Psoas muscle (tissue), 8 donors: Measurements from ENCODE around the gene MGAT3. TPM values are rescaled to one million over a fixed set of nuclear protein-coding genes. Genes with fewer than 3 reads are reported as not detected.

Source experiments
- ATAC-seq, 4 donors: fragments of 200-7000 bp; cut with Tn5 transposase; one replicate each; pipeline ENCODE4 v1.9.1; 2020; ENCODE audit warnings: moderate library complexity in 3 of 4, mild to moderate bottlenecking in 2 of 4
- DNase-seq, 2 donors: peaks; one replicate each; pipeline ENCODE4 v3.0.0-alpha.2; 2020
- H3K27ac ChIP-seq: fragments of 200-600 bp; one replicate; pipeline ENCODE4 v1.8.0; 2022
- H3K27me3 ChIP-seq, 3 donors: fragments of 200-600 bp in 1 of 3; one replicate each; pipeline versions ENCODE4 v1.6.1 to v1.8.0; 2013 to 2022; ENCODE audit warnings: low read length in 2 of 3, mild to moderate bottlenecking in 2 of 3, moderate library complexity in 1 of 3; ENCODE audit not compliant: insufficient read depth in 3 of 3
- H3K36me3 ChIP-seq, 2 donors: fragments of 200-600 bp in 1 of 2; one replicate each; pipeline versions ENCODE4 v1.6.1 to v1.8.0; 2013 to 2022; ENCODE audit warnings: low read depth in 1 of 2, mild to moderate bottlenecking in 1 of 2, moderate library complexity in 1 of 2; ENCODE audit not compliant: insufficient read depth in 1 of 2
- H3K4me1 ChIP-seq: fragments of 200-600 bp; one replicate; pipeline ENCODE4 v1.8.0; 2022
- H3K4me3 ChIP-seq: fragments of 200-600 bp; one replicate; pipeline ENCODE4 v1.8.0; 2022; ENCODE audit warnings: mild to moderate bottlenecking
- H3K9me3 ChIP-seq: fragments of 200-600 bp; one replicate; pipeline ENCODE4 v1.8.0; 2022
- WGBS, 3 donors: extraction: QIAGEN DNeasy Blood & Tissue Kit; methylation state at CpG; one replicate each; pipeline versions ENCODE4 v1.1.6 to v1.1.7; 2013; 5-methylcytosine and 5-hydroxymethylcytosine counted together
- intact Hi-C, 2 donors: fragments of 100-400 bp; cut with DNase I; formaldehyde crosslinking; loops; one replicate each; pipeline versions ENCODE4 v1.11.0 to v1.14.2; 2022
- polyA plus RNA-seq, 3 donors: library from polyadenylated mRNA; stranded (reverse); fragments of 200-250 nt; gene quantifications; one replicate each; pipeline ENCODE4 v1.2.3, GENCODE V29; 2013
- total RNA-seq, 4 donors: library from RNA; stranded (reverse); fragmentation: NEBNext Ultra II Directional in 2 of 4; extraction: Animal tissue kit (Norgen Biotek cat#: 25700) in 2 of 4; gene quantifications; one replicate each; pipeline versions ENCODE4 v1.2.1 to v1.2.4, GENCODE V29; 2021 to 2023
- TF ChIP-seq, protein P1 (sequence below): fragments of 200-600 bp; IDR thresholded peaks from one replicate; pipeline ENCODE4 v1.8.0; 2022; ENCODE audit warnings: antibody characterized with exemption
- donor health status: healthy with polysubstance abuse.
- donor health status: DM: no; HTN: no; CAD: no; lungs with moderate emphysema.
- donor health status: Bipolar disorder and iron deficiency.
- donor health status: healthy.
- donor health status: DM: yes; HTN: yes; CAD: no.
- donor health status: DM: no; HTN: no; CAD: no.
- donor health status: DM: no; HTN: no; CAD: no.
- donor health status: DM: yes; HTN: yes; CAD: no.

MGAT3 gene
- total and polyA plus RNA-seq, 7 donors = 0.53 to 2.2 (median 1.4) TPM

DNA sequence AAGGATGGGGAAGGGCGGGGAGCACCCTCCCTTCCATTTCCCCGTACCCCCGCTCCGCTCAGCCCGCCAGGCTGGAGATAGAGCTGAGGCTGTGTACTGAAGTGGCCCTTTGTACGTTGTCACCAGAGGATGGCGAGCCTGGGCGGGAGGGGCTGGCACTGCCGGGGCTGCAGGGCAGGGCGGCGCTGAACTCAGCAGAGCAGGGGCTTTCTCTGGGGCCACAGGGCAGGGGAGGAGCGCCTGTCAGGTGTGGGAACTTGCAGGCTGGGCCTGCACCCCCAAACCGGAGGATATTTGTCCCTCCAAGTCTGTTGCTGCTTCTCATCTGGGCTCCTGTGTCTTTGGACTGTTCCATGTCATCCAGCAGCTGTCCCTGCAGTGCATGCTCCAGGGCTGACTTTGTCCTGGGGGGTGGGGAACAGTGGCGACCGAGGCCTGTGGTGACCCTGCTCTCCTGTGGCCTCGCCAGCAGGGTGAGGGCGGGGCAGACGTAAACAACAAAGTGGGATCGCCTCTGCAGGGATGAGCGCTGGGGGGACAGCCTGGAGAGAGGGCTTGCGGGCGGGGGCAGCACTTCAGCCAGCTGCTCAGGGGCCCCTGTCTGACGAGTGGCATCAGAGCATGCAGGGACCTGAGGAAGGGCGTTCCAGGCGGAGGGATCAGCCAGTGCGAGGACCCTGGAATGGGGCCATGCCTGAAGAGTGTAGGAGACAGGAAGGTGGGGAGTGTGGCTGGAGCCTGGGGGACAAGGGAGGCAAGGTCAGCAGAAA, 13.1 kb downstream of the MGAT3 start:
- ATAC-seq = no peak
- Histone ChIP-seq H3K36me3 (no peaks in the 10 kb centered on the region), H3K4me1 (no peaks in the 10 kb centered on the region), H3K9me3 (no peaks in the 10 kb centered on the region), H3K27ac (no peak overlapping the region), H3K4me3 (no peak overlapping the region), H3K27me3 (no peaks in the 10 kb centered on the region)
- 53 to 58% (median 56%) methylated on average over 26 of the region's 26 CpGs for WGBS, 3 donors
- intact Hi-C loops = no loop called here
- TF ChIP-seq, protein P1, sequence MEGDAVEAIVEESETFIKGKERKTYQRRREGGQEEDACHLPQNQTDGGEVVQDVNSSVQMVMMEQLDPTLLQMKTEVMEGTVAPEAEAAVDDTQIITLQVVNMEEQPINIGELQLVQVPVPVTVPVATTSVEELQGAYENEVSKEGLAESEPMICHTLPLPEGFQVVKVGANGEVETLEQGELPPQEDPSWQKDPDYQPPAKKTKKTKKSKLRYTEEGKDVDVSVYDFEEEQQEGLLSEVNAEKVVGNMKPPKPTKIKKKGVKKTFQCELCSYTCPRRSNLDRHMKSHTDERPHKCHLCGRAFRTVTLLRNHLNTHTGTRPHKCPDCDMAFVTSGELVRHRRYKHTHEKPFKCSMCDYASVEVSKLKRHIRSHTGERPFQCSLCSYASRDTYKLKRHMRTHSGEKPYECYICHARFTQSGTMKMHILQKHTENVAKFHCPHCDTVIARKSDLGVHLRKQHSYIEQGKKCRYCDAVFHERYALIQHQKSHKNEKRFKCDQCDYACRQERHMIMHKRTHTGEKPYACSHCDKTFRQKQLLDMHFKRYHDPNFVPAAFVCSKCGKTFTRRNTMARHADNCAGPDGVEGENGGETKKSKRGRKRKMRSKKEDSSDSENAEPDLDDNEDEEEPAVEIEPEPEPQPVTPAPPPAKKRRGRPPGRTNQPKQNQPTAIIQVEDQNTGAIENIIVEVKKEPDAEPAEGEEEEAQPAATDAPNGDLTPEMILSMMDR = no peak
- DNase-seq = no peak

DNA sequence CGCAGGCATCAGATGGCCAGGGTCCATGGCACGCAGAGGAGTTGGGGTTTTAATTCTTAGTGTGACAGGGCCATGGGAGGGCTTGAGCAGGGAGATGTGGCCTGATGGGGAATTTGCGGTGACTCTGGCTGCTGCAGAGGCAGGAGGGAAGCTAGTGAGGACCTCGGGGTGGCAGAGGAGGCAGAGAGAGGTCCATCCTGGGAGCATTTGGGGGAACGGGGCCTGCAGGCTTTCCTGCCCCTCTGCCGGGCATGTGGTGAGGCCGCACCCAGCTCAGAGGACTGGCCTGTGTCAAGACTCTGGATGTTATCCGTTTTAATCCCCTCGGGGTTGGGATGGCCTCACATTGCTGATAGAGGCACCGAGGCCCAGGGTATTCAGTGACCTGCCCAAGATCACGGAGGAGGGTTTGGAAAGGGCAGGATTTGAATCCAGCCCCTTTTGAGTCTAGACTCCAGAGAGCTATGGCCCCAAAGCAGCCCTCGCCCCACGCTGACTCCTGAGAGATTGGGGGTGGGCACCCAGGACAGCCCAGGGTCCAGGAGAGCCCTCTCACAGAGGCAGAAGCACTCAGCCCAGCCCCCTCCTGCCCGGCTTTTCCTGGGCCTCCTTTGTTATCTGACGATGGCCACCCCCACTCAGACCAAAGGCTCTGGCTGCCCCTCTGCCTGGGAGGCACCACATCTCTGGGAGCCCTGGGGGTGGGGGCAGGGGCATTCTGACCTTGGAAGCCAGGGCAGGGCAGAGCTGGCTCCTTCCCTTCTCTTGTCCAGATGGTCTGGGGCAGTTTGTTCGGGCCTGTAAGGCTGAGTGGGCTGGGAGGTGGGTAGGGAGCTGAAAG, 13.9 kb downstream of the MGAT3 start:
- DNase-seq (no peak), ATAC-seq (no peak)
- Histone ChIP-seq H3K4me1 (no peaks in the 10 kb centered on the region), H3K9me3 (no peaks in the 10 kb centered on the region), H3K4me3 (no peak overlapping the region), H3K27ac (peak overlapping the region; percentile 30), H3K36me3 (no peaks in the 10 kb centered on the region), H3K27me3 (no peaks in the 10 kb centered on the region)
- TF ChIP-seq, protein P1 = no peak
- intact Hi-C loops = no loop called here
- 67 to 72% (median 69%) methylated on average over 14 to 16 of the region's 16 CpGs for WGBS, 3 donors

- TF ChIP-seq, protein P1 = no peak
- Histone ChIP-seq H3K4me3 (peak overlapping the region; percentile 15), H3K27me3 (no peaks in the 10 kb centered on the region), H3K27ac (peak overlapping the region; percentile 30), H3K36me3 (no peaks in the 10 kb centered on the region), H3K4me1 (no peaks in the 10 kb centered on the region), H3K9me3 (no peaks in the 10 kb centered on the region)
- intact Hi-C loops = no loop called here
- DNase-seq (no peak), ATAC-seq (peak in 1 of 4 donors; percentile 17)
- 47 to 51% (median 50%) methylated on average over 13 of the region's 13 CpGs for WGBS, 3 donors
These were observed 14.7 kb downstream of the MGAT3 start for GRCh38 chr22:39471381-39472141.

GRCh38 chr22:39472570-39473556, 16.1 kb downstream of the MGAT3 start:
- ATAC-seq = no peak
- TF ChIP-seq, protein P1 = no peak
- Histone ChIP-seq H3K27me3 (no peaks in the 10 kb centered on the region), H3K27ac (no peak overlapping the region), H3K9me3 (no peaks in the 10 kb centered on the region), H3K4me1 (no peaks in the 10 kb centered on the region), H3K36me3 (no peaks in the 10 kb centered on the region), H3K4me3 (no peak overlapping the region)
- no peak for DNase-seq
- intact Hi-C loops = no loop called here
- 81 to 88% (median 85%) methylated on average over 19 of the region's 19 CpGs for WGBS, 3 donors
